ENCODE data around the gene NFYC.

DNA sequence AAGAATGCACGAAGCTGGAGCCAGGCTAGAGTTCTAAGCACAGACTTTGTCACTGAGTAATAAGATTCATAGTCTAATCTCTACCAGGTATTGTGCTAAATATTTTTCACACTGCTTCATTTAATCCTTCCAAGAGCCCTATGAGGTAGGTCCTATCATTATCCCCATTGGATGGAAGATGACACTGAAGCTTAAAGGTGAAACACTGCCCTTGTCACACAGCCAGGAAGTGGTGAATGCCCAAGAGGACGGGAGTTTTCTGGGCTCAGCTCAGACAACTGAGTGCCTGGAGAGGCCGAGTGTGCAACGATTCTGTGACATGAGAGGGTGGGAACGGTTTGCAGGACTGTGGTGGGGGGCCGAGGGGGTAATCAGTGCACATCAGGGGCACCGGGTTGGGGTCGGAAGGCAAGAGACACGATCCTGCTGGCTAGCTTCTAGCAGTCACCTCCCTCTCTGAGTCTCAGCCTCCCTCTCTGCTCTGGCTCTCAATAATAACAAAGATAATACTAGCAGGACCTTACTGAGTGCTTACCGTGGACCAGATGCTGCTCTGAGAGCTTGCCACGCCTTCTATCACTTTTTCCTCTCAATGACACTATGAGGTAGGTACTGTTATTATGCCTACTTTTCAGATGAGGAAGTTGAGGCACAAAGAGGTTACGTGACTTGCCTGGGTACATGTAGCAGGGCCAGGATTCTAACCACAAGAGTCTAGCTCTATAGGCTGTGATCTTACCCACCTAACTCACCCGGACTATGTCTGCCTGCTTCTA lies 104.5 kb downstream of the NFYC start:
- TF ChIP-seq EZH2 (IDR thresholded peaks at IDR 0.05; ENCODE audit: insufficient read depth, low read length) (no peak), CTCF (IDR thresholded peaks at IDR 0.05; ENCODE audit: insufficient read depth, low read depth, low read length) (no peak)

Data from astrocyte (in vitro differentiated cells and primary cell).